Dermis lymphatic vessel endothelial cell (primary cell): ENCODE results near the gene NIPA2. TPM values are rescaled to one million over a fixed set of nuclear protein-coding genes. Genes with fewer than 3 reads are reported as not detected.

ENCODE experiments used
- total RNA-seq: library from RNA; depleted of rRNA; stranded (reverse); fragments of >200 nt; gene quantifications from 2 replicates; pipeline ENCODE4 v1.2.1, GENCODE V29; 2014

NIPA2 gene
- total RNA-seq, result 54.9 and 57.1 TPM in 2 replicates

DNA sequence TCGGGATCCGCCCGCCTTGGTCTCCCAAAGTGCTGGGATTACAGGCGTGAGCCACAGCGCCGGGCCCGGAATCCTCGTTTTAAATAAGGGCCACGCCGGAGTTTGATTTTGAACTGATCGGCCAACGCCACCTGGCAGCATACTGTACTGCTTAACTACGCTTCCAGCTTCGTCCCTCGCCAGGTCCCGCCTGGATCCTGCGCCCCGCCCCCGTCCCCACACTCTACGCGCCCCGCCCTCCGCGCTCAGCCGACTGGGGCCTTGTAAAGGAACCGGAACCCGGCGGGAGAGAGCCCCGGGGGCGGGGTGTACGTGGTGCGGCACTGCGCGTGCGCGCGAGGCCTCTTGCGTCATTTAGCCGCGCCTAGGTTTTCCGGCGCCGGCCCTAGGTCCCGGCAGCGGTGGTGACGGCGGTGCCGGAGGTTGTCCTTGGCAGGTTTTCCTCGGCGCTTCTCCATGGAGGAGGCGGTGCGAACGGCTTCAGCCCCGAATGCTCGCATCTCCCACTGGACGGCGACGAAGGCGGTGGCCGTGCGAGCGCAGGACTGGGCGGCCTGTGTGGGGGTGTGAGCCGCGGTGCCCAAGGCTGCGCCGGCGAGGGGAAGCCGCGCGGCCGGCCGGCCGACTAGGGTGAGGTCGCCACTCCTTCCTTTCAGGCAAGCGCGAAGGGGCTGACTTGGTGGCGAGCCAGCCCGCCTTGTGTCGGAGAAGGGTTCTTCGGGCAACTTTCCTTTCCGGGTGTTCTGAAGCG, at the start of gene NIPA2:
NIPA2 (plus strand) TSS at position 375 of the 751 bp plus-strand sequence. CDS start 13,066 bp downstream, outside the sequence.

Other genes starting within 250 kb of the NIPA2 start
- 7.8 and 11.8 TPM in 2 replicates for gene NIPA1, start 52.0 kb upstream of the NIPA2 start, total RNA-seq
- gene CYFIP1, start 141.7 kb downstream of the NIPA2 start, total RNA-seq, result 87.1 and 90.5 TPM in 2 replicates
- gene TUBGCP5, start 200.9 kb downstream of the NIPA2 start, total RNA-seq, result 16.8 and 17.0 TPM in 2 replicates